SK-N-MC (cell line): ENCODE results near the gene RPH3AL.
"Not testable (repeated sequence)": the region's sequence is repeated elsewhere in the genome, so short reads cannot be mapped to it uniquely, and the experiment has no call there.

Experiments
- DNase-seq: peaks from one replicate; pipeline ENCODE4 v3.0.0-alpha.2; 2011; ENCODE audit warnings: low read depth, low spot score
- H3K27ac ChIP-seq: fragments of 200-600 bp; sonication (generic); 2 replicates; pipeline ENCODE4 v1.5.1; 2016; ENCODE audit warnings: mixed run types
- H3K36me3 ChIP-seq: fragments of 200-600 bp; sonication (generic); 2 replicates; pipeline ENCODE4 v1.6.1; 2017; ENCODE audit warnings: antibody characterized with exemption, low read length, mixed read lengths; ENCODE audit not compliant: insufficient read depth
- H3K4me3 ChIP-seq: fragments of 200-600 bp; sonication (generic); 2 replicates; pipeline ENCODE4 v1.5.1; 2016
- H3K9ac ChIP-seq: fragments of 200-600 bp; sonication (generic); 2 replicates; pipeline ENCODE4 v1.8.0; 2017; ENCODE audit warnings: mixed run types, mixed read lengths; ENCODE audit not compliant: insufficient read length
- H3K9me3 ChIP-seq: fragments of 200-600 bp; sonication (generic); 2 replicates; pipeline ENCODE4 v1.6.1; 2017; ENCODE audit warnings: low read depth, mild to moderate bottlenecking, antibody characterized with exemption, low read length, moderate library complexity, mixed read lengths
- EZH2 ChIP-seq: fragments of 200-600 bp; sonication (generic); IDR thresholded peaks from one replicate; pipeline ENCODE4 v1.6.1; 2017; ENCODE audit warnings: antibody characterized with exemption
- FOXP2 ChIP-seq: optimal IDR thresholded peaks from 2 replicates; pipeline ENCODE3; 2011; ENCODE audit warnings: mild to moderate bottlenecking, moderate library complexity; ENCODE audit not compliant: insufficient read depth; ENCODE audit errors: extremely low read length, control extremely low read depth
- POLR2AphosphoS5 ChIP-seq: IDR thresholded peaks from 2 replicates; pipeline ENCODE4 v1.6.1; 2012; ENCODE audit warnings: mild to moderate bottlenecking, low read depth, low read length, borderline replicate concordance

RPH3AL gene

GRCh38 chr17:204427-205147, 148.0 kb downstream of the RPH3AL start:
- no peak overlapping the region for H3K9ac ChIP-seq
- no peaks in the 10 kb centered on the region for H3K9me3 ChIP-seq
- DNase-seq = no peak
- no peak for TF ChIP-seq EZH2
- no peak for TF ChIP-seq POLR2AphosphoS5
- TF ChIP-seq FOXP2 = no peak
- H3K36me3 ChIP-seq = no peaks in the 10 kb centered on the region
- no peak overlapping the region for H3K4me3 ChIP-seq
- no peak overlapping the region for H3K27ac ChIP-seq

GRCh38 chr17:202501-202951, 150.1 kb downstream of the RPH3AL start:
- Histone ChIP-seq H3K36me3 (no peaks in the 10 kb centered on the region), H3K4me3 (no peak overlapping the region), H3K9me3 (no peaks in the 10 kb centered on the region), H3K27ac (no peak overlapping the region), H3K9ac (no peak overlapping the region)
- no peak for DNase-seq
- no peak for TF ChIP-seq FOXP2
- TF ChIP-seq EZH2 = no peak
- TF ChIP-seq POLR2AphosphoS5 = no peak

GRCh38 chr17:201736-202135, 150.9 kb downstream of the RPH3AL start:
- not testable (repeated sequence) for DNase-seq, H3K9me3 ChIP-seq, H3K9ac ChIP-seq, H3K4me3 ChIP-seq, H3K27ac ChIP-seq, H3K36me3 ChIP-seq

- not testable (repeated sequence) for H3K27ac ChIP-seq, H3K9me3 ChIP-seq, DNase-seq, H3K4me3 ChIP-seq, H3K36me3 ChIP-seq, H3K9ac ChIP-seq
Measured at GRCh38 chr17:201257-201656, 151.3 kb downstream of the RPH3AL start.

- H3K4me3 ChIP-seq = no peak overlapping the region
- H3K9me3 ChIP-seq = no peaks in the 10 kb centered on the region
- TF ChIP-seq POLR2AphosphoS5 (no peak), FOXP2 (no peak), EZH2 (no peak)
- no peak overlapping the region for H3K27ac ChIP-seq
- H3K9ac ChIP-seq = no peak overlapping the region
- no peak for DNase-seq
- H3K36me3 ChIP-seq = no peaks in the 10 kb centered on the region
Measured at GRCh38 chr17:200586-200985, 152.0 kb downstream of the RPH3AL start.

- DNase-seq = no peak
- no peak overlapping the region for H3K4me3 ChIP-seq
- H3K27ac ChIP-seq = no peak overlapping the region
- no peak overlapping the region for H3K9ac ChIP-seq
- TF ChIP-seq EZH2 (no peak), FOXP2 (no peak), POLR2AphosphoS5 (no peak)
- H3K9me3 ChIP-seq = no peaks in the 10 kb centered on the region
- no peaks in the 10 kb centered on the region for H3K36me3 ChIP-seq
Measured at GRCh38 chr17:199806-200545, 152.6 kb downstream of the RPH3AL start.

GRCh38 chr17:199191-199604, 153.4 kb downstream of the RPH3AL start:
- no peak for DNase-seq
- Histone ChIP-seq H3K4me3 (peak overlapping the region; percentile 5), H3K9ac (peak overlapping the region; percentile 17), H3K27ac (peak overlapping the region; percentile 90), H3K9me3 (no peaks in the 10 kb centered on the region), H3K36me3 (no peaks in the 10 kb centered on the region)
- TF ChIP-seq EZH2 (no peak), FOXP2 (no peak), POLR2AphosphoS5 (no peak)

GRCh38 chr17:198225-198624, 154.4 kb downstream of the RPH3AL start:
- H3K36me3 ChIP-seq, H3K9me3 ChIP-seq, DNase-seq, H3K4me3 ChIP-seq: not testable (repeated sequence)
- H3K27ac ChIP-seq = peak overlapping the region; percentile 90
- H3K9ac ChIP-seq = peak overlapping the region; percentile 17

GRCh38 chr17:197352-197751, 155.3 kb downstream of the RPH3AL start:
- no peak overlapping the region for H3K4me3 ChIP-seq
- no peak for DNase-seq
- H3K36me3 ChIP-seq = no peaks in the 10 kb centered on the region
- no peak for TF ChIP-seq POLR2AphosphoS5
- no peak for TF ChIP-seq FOXP2
- TF ChIP-seq EZH2 = no peak
- H3K27ac ChIP-seq = no peak overlapping the region
- H3K9ac ChIP-seq = no peak overlapping the region
- H3K9me3 ChIP-seq = no peaks in the 10 kb centered on the region
